ENCODE measurements around the gene CCR1.

- TF ChIP-seq, protein P1, sequence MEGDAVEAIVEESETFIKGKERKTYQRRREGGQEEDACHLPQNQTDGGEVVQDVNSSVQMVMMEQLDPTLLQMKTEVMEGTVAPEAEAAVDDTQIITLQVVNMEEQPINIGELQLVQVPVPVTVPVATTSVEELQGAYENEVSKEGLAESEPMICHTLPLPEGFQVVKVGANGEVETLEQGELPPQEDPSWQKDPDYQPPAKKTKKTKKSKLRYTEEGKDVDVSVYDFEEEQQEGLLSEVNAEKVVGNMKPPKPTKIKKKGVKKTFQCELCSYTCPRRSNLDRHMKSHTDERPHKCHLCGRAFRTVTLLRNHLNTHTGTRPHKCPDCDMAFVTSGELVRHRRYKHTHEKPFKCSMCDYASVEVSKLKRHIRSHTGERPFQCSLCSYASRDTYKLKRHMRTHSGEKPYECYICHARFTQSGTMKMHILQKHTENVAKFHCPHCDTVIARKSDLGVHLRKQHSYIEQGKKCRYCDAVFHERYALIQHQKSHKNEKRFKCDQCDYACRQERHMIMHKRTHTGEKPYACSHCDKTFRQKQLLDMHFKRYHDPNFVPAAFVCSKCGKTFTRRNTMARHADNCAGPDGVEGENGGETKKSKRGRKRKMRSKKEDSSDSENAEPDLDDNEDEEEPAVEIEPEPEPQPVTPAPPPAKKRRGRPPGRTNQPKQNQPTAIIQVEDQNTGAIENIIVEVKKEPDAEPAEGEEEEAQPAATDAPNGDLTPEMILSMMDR (conservative IDR thresholded peaks at IDR 0.05), result no peak
- TF ChIP-seq EZH2 (IDR thresholded peaks at IDR 0.05; ENCODE audit: low read depth), result no peak
Measured at GRCh38 chr3:46187876-46188275, 20.2 kb downstream of the CCR1 start.
